ENCODE data around the gene PHACTR4. TPM values are rescaled to one million over a fixed set of nuclear protein-coding genes. Genes with fewer than 3 reads are reported as not detected.
"Not testable (repeated sequence)": the region's sequence is repeated elsewhere in the genome, so short reads cannot be mapped to it uniquely, and the experiment has no call there.

PHACTR4 gene
- 10 to 100 TPM; 47.6 to 62.3 (median 54.8) TPM for total RNA-seq
- long read RNA-seq, donor 1, full-length matches to known transcripts = 2 of 20 reads
- long read RNA-seq, donor 1, partial matches to known transcripts = 5 of 20 reads
- long read RNA-seq, donor 1, other reads (novel, unspliced or antisense) = 13 of 20 reads
- long read RNA-seq, donor 2, partial matches to known transcripts = 8 of 11 reads
- long read RNA-seq, donor 2, other reads (novel, unspliced or antisense) = 3 of 11 reads

DNA sequence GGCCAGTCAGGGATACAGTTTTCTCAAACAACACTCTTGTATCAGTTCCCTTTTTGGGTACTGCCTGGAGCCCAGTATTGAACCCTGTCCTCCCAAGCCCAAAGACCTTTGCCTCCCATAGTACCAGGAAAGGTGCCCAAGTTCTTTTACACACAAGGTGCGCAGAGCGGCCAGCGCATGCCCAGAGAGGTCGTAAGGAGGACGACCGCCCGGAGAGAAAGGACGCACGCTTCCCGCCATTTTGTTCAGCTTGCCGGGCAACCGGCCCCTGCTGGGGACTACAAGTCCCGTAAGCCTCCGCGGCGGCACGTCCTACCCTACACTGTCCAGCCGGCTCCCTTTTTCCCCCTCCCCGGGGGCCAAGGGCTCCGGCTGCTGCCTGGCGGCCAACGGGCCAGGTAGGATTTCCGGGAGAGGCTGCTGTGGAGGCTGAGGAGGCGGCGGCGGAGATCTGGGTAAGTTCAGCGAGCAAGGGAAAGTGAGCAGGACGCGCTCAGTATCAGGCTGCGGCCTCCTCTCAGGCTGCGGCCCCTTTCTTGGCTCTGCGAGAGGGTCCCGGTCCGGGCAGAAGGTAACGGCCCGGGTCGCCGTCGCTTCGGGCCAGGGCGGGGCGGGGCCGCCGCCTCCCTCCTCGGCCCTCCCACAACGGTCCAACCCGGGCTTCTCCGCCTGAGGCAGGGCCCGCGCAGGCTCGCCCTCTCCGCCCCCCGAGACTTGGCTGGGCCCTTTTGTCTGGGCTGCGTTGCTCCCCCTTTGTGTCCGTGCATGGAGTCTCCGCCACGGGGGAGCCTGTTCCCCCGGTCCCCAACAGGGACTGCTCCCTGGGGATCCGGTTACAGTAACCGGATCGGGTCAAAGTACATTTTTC is at the start of gene PHACTR4:
TSS of gene PHACTR4 (plus strand) at position 370 of the 868 bp plus-strand sequence. CDS start 37,708 bp downstream, outside the sequence.
- no peaks in the 10 kb centered on the region for H3K36me3 ChIP-seq (ENCODE audit: low read depth)
- intact Hi-C loops (cut with DNase I, micrococcal nuclease) = no loop called here
- H3K4me3 ChIP-seq = peak within 1 kb of the TSS; percentile 68
- H3K9me3 ChIP-seq = no peaks in the 10 kb centered on the region
- peak; percentile 90 for ATAC-seq
- DNase-seq = peak; percentile 94 to 96 (median 94)
- TF ChIP-seq CTCF (IDR thresholded peaks at IDR 0.05) = no peak
- H3K4me1 ChIP-seq (ENCODE audit: low read depth) = peaks cover 23% of the 10 kb centered on the region

DNA sequence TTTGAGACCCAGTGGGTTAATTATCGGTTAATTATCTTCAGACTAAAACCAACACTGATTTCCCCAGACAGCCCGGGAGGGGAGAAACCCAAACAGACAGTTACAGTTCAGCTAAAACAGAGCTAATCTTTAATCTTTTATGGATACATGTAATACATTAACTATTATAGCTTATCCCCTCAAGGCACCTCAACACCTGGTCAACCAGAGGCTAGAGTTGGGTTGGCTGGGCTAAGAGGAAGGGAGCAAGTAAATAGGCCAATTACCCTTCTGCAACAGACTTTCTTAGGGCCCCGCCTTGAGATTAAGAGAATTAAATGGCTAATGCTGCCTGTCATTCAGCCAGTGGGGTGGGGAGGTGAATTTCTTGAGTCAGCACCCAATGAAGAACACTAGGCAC is 47.3 kb upstream of the PHACTR4 start:
- DNase-seq = peak in 2 of 3 donors; percentile 39 to 85
- intact Hi-C loops (cut with DNase I, micrococcal nuclease) = no loop called here
- Histone ChIP-seq H3K4me1 (ENCODE audit: low read depth) (peaks cover 18% of the 10 kb centered on the region), H3K4me3 (no peak overlapping the region), H3K36me3 (ENCODE audit: low read depth) (no peaks in the 10 kb centered on the region), H3K9me3 (no peaks in the 10 kb centered on the region)
- no peak for TF ChIP-seq CTCF (IDR thresholded peaks at IDR 0.05)
- ATAC-seq = peak; percentile 91

- DNase-seq (no peak), ATAC-seq (peak; percentile 60)
- no peaks in the 10 kb centered on the region for H3K9me3 ChIP-seq
- no peaks in the 10 kb centered on the region for H3K36me3 ChIP-seq (ENCODE audit: low read depth)
- H3K4me3 ChIP-seq = no peak overlapping the region
- intact Hi-C loops (cut with DNase I, micrococcal nuclease) = no loop called here
- TF ChIP-seq CTCF (IDR thresholded peaks at IDR 0.05) = no peak
- H3K4me1 ChIP-seq (ENCODE audit: low read depth) = peaks cover 32% of the 10 kb centered on the region
Measured at GRCh38 chr1:28323720-28324119, 45.8 kb upstream of the PHACTR4 start.

- no peak for DNase-seq
- no peaks in the 10 kb centered on the region for H3K9me3 ChIP-seq
- H3K4me1 ChIP-seq (ENCODE audit: low read depth) = peaks cover 40% of the 10 kb centered on the region
- intact Hi-C loops (cut with DNase I, micrococcal nuclease) = no loop called here
- no peak for ATAC-seq
- no peak for TF ChIP-seq CTCF (IDR thresholded peaks at IDR 0.05)
- no peak overlapping the region for H3K4me3 ChIP-seq
- H3K36me3 ChIP-seq (ENCODE audit: low read depth) = no peaks in the 10 kb centered on the region
Measured at GRCh38 chr1:28326515-28326914, 43.0 kb upstream of the PHACTR4 start.

DNA sequence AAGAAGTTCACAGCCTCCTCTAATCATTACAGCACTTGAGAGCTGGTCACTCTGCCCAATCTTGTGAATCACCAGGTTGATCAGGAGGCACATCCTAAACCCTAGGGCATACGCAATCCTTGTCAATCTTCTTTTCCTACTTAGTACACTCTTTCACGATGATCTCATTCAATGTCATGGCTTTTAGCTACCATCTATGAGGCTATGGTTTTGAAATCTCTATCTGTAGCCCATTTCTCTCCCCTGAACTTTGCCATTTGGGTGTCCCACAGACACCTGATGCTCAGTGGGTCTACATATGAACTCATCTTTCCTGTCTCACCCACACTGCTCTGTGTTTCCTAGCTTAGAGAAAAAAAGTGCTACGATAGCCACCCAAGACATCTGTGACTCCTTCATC is 42.6 kb upstream of the PHACTR4 start:
- Histone ChIP-seq H3K4me1 (ENCODE audit: low read depth) (peaks cover 40% of the 10 kb centered on the region), H3K4me3 (no peak overlapping the region), H3K9me3 (no peaks in the 10 kb centered on the region), H3K36me3 (ENCODE audit: low read depth) (no peaks in the 10 kb centered on the region)
- intact Hi-C loops (cut with DNase I, micrococcal nuclease) = no loop called here
- TF ChIP-seq CTCF (IDR thresholded peaks at IDR 0.05) = no peak
- ATAC-seq (no peak), DNase-seq (no peak)

- H3K9me3 ChIP-seq; H3K36me3 ChIP-seq (ENCODE audit: low read depth); intact Hi-C loops (cut with DNase I, micrococcal nuclease); H3K4me3 ChIP-seq: not testable (repeated sequence)
- peaks cover 40% of the 10 kb centered on the region for H3K4me1 ChIP-seq (ENCODE audit: low read depth)
- ATAC-seq (peak; percentile 8), DNase-seq (peak; percentile 74 to 84 (median 77))
Measured at GRCh38 chr1:28327431-28327830, 42.1 kb upstream of the PHACTR4 start.
